ENCODE results near the gene RSBN1. TPM values are rescaled to one million over a fixed set of nuclear protein-coding genes. Genes with fewer than 3 reads are reported as not detected.

RSBN1 gene
- total and polyA plus RNA-seq, 10 of the 15 experiments (the other 5 are each of a cell fraction or from before 2014, with no cell fraction given), result 2.9 to 26.8 (median 11.5) TPM

DNA sequence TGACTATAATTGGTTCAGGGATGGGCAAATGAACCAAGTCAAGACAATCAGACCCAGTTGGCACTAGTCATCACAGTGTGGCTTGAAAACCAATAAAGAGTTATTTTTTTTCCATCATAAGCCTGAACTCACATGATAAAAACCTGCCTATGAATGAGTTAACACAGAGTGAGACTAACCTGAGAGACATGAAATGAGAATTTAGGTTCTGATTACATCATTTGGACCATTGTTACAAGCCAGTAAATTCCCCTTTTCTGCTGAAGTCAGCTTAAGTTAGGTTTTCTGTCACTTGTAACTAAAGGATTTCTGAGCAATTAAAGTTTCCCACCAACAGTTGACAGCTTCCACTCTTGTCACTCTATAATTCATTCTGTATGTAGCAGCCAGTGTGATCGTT is 9.6 kb upstream of the RSBN1 start:
- Histone ChIP-seq H3K9ac (ENCODE audit: control insufficient read depth, insufficient read depth, low read length) (no peak overlapping the region), H3K4me1 (ENCODE audit: control insufficient read depth, insufficient read depth, low read length) (no peaks in the 10 kb centered on the region), H3K27ac (ENCODE audit: control insufficient read depth, insufficient read depth) (no peak overlapping the region), H4K20me1 (ENCODE audit: control insufficient read depth, insufficient read depth) (no peaks in the 10 kb centered on the region), H3K4me2 (ENCODE audit: control insufficient read depth, insufficient read depth) (no peak overlapping the region), H3K27me3 (replicated peaks in 1 of 2; ENCODE audit: control insufficient read depth in 2 of 2, insufficient read depth in 2 of 2, low read length in 1 of 2) (no peaks in the 10 kb centered on the region), H3K79me2 (ENCODE audit: control insufficient read depth, insufficient read depth, low read length) (no peaks in the 10 kb centered on the region), H3K36me3 (ENCODE audit: control insufficient read depth in 2 of 2, insufficient read depth in 2 of 2, low read length in 1 of 2) (peaks cover 0 to 13% of the 10 kb centered on the region in 2 experiments; a peak in 2 of 4 replicates), H2AFZ (ENCODE audit: control insufficient read depth, low read depth, low read length) (no peak overlapping the region), H3K4me3 (no peak overlapping the region), H3K9me3 (replicated peaks; ENCODE audit: control insufficient read depth, insufficient read depth, low read length) (no peaks in the 10 kb centered on the region)
- SMC1A ChIA-PET (ENCODE audit: uncharacterized antibody, unreplicated experiment), result no interaction called here
- DNase-seq (ENCODE audit: low read depth, low spot score) (no peak), FAIRE-seq (no peak), ATAC-seq (no peak)
- CTCF ChIA-PET, result interaction anchor here (0.9 kb wide), 1 partner anchor 85 kb away, joined by 3 read pairs; no protein-coding TSS in a partner anchor
- POLR2A ChIA-PET, result interaction anchor here (0.6 kb wide), 2 partner anchors 71 to 84 kb away, joined by 3 to 4 read pairs; no protein-coding TSS in a partner anchor
- in situ Hi-C loops (cut with MboI) (no loop called here), intact Hi-C loops (cut with micrococcal nuclease; ENCODE audit: unreplicated experiment) (no loop called here)
- RAD21 ChIA-PET (ENCODE audit: unreplicated experiment), result no interaction called here
- BruUV-seq (replicated peaks), result no TSS peak
- 100% methylated on average over 1 of the region's 1 CpG for WGBS (ENCODE audit: insufficient coverage, insufficient replicate concordance, low lambda C conversion rate, missing lambda C conversion rate)
- TF ChIP-seq CREM (IDR thresholded peaks at IDR 0.05; ENCODE audit: low read depth) (no peak), NFYB (IDR thresholded peaks at IDR 0.05; ENCODE audit: insufficient read depth, low read depth, low read length) (no peak), STAT1 (conservative IDR thresholded peaks at IDR 0.05) (no peak), MEF2B (IDR thresholded peaks at IDR 0.05; ENCODE audit: partially characterized antibody, poor library complexity, severe bottlenecking) (no peak), CBX3 (IDR thresholded peaks at IDR 0.05; ENCODE audit: borderline replicate concordance, low read depth) (no peak), NFXL1 (IDR thresholded peaks at IDR 0.05; ENCODE audit: borderline replicate concordance) (no peak), NR2C2 (IDR thresholded peaks at IDR 0.05; ENCODE audit: borderline replicate concordance, control insufficient read depth, insufficient read length, low read depth) (no peak), TBL1XR1 (IDR thresholded peaks at IDR 0.05; ENCODE audit: low read depth, low read length) (no peak), EGR1 (IDR thresholded peaks at IDR 0.05; ENCODE audit: borderline replicate concordance in 1 of 2, low read depth in 2 of 2, low read length in 2 of 2) (no peak), POLR2A (IDR thresholded peaks at IDR 0.05; ENCODE audit: low read depth, low read length) (no peak), MTA2 (IDR thresholded peaks at IDR 0.05; ENCODE audit: low read depth) (no peak), MXI1 (IDR thresholded peaks at IDR 0.05; ENCODE audit: low read depth, low read length) (no peak)
- TF ChIP-seq, protein P1, sequence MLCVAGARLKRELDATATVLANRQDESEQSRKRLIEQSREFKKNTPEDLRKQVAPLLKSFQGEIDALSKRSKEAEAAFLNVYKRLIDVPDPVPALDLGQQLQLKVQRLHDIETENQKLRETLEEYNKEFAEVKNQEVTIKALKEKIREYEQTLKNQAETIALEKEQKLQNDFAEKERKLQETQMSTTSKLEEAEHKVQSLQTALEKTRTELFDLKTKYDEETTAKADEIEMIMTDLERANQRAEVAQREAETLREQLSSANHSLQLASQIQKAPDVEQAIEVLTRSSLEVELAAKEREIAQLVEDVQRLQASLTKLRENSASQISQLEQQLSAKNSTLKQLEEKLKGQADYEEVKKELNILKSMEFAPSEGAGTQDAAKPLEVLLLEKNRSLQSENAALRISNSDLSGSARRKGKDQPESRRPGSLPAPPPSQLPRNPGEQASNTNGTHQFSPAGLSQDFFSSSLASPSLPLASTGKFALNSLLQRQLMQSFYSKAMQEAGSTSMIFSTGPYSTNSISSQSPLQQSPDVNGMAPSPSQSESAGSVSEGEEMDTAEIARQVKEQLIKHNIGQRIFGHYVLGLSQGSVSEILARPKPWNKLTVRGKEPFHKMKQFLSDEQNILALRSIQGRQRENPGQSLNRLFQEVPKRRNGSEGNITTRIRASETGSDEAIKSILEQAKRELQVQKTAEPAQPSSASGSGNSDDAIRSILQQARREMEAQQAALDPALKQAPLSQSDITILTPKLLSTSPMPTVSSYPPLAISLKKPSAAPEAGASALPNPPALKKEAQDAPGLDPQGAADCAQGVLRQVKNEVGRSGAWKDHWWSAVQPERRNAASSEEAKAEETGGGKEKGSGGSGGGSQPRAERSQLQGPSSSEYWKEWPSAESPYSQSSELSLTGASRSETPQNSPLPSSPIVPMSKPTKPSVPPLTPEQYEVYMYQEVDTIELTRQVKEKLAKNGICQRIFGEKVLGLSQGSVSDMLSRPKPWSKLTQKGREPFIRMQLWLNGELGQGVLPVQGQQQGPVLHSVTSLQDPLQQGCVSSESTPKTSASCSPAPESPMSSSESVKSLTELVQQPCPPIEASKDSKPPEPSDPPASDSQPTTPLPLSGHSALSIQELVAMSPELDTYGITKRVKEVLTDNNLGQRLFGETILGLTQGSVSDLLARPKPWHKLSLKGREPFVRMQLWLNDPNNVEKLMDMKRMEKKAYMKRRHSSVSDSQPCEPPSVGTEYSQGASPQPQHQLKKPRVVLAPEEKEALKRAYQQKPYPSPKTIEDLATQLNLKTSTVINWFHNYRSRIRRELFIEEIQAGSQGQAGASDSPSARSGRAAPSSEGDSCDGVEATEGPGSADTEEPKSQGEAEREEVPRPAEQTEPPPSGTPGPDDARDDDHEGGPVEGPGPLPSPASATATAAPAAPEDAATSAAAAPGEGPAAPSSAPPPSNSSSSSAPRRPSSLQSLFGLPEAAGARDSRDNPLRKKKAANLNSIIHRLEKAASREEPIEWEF (IDR thresholded peaks at IDR 0.05; ENCODE audit: insufficient replicate concordance, low read depth, low read length), result no peak
- TF ChIP-seq, protein P2, sequence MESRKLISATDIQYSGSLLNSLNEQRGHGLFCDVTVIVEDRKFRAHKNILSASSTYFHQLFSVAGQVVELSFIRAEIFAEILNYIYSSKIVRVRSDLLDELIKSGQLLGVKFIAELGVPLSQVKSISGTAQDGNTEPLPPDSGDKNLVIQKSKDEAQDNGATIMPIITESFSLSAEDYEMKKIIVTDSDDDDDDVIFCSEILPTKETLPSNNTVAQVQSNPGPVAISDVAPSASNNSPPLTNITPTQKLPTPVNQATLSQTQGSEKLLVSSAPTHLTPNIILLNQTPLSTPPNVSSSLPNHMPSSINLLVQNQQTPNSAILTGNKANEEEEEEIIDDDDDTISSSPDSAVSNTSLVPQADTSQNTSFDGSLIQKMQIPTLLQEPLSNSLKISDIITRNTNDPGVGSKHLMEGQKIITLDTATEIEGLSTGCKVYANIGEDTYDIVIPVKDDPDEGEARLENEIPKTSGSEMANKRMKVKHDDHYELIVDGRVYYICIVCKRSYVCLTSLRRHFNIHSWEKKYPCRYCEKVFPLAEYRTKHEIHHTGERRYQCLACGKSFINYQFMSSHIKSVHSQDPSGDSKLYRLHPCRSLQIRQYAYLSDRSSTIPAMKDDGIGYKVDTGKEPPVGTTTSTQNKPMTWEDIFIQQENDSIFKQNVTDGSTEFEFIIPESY (IDR thresholded peaks at IDR 0.05), result no peak
- TF ChIP-seq, protein P3, sequence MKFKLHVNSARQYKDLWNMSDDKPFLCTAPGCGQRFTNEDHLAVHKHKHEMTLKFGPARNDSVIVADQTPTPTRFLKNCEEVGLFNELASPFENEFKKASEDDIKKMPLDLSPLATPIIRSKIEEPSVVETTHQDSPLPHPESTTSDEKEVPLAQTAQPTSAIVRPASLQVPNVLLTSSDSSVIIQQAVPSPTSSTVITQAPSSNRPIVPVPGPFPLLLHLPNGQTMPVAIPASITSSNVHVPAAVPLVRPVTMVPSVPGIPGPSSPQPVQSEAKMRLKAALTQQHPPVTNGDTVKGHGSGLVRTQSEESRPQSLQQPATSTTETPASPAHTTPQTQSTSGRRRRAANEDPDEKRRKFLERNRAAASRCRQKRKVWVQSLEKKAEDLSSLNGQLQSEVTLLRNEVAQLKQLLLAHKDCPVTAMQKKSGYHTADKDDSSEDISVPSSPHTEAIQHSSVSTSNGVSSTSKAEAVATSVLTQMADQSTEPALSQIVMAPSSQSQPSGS (IDR thresholded peaks at IDR 0.05; ENCODE audit: low read length), result no peak
- TF ChIP-seq, protein P4, sequence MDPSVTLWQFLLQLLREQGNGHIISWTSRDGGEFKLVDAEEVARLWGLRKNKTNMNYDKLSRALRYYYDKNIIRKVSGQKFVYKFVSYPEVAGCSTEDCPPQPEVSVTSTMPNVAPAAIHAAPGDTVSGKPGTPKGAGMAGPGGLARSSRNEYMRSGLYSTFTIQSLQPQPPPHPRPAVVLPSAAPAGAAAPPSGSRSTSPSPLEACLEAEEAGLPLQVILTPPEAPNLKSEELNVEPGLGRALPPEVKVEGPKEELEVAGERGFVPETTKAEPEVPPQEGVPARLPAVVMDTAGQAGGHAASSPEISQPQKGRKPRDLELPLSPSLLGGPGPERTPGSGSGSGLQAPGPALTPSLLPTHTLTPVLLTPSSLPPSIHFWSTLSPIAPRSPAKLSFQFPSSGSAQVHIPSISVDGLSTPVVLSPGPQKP (IDR thresholded peaks at IDR 0.05; ENCODE audit: low read depth, low read length), result no peak

Measured in GM12878 (cell line).